Measurements from ENCODE around the gene KLF17.
"Not testable (repeated sequence)": the region's sequence is repeated elsewhere in the genome, so short reads cannot be mapped to it uniquely, and the experiment has no call there.

- TF ChIP-seq POLR2A, CTCF, POLR2AphosphoS5 (IDR thresholded peaks at IDR 0.05): not testable (repeated sequence)
These were observed 20.9 kb downstream of the KLF17 start for GRCh38 chr1:44139565-44139964.
